HG03342 (cell line): ENCODE results near the gene CLDN22.

Experiments
- ATAC-seq: cut with Tn5 transposase; IDR thresholded peaks from one replicate; pipeline ENCODE4 v1.9.1; 2021; ENCODE audit warnings: mild to moderate bottlenecking, moderate library complexity; ENCODE audit not compliant: unreplicated experiment

The CLDN22 gene

DNA sequence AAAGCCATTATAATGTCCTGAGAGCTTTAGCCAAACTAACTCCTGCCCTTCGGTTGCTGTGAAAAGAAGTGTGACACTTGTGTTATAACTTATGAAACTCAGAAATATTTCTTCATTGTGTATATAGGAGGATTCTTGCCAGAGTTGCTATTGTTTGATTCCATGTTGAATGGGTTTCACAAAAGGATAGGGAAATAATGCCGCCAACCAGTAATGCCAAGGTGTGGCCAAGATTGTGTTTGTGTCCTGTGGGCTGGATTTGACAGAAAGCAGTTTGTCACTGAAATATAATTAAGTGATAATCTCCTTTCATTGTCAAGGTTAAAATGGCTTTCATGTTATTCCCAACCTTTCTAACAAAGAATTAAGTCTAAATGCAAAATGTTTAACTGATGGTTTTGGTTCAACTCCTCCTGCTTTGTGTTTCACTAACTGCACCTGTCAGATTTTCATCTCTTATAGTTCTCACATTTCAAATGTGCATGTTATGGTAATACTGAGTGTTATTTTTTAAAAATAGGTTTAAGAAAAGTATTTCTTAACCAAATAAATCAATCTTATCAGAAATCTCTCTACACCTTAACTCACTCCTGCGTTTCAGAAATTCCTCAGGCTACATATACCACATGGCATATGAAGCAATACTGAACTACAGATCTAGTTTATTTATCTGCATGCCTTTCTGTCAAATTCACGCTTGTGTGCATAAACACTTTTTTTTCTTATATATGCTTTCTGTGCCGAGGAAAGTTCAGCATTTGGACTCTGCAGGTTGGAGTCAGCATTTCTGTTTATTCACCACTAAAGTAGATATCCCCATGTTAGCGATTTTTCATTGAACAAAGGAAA lies at the start of gene CLDN22:
TSS of gene CLDN22 (minus strand) at position 66 of the 849 bp plus-strand sequence. CDS start at position 8, 58 bp downstream.
- ATAC-seq = no peak

DNA sequence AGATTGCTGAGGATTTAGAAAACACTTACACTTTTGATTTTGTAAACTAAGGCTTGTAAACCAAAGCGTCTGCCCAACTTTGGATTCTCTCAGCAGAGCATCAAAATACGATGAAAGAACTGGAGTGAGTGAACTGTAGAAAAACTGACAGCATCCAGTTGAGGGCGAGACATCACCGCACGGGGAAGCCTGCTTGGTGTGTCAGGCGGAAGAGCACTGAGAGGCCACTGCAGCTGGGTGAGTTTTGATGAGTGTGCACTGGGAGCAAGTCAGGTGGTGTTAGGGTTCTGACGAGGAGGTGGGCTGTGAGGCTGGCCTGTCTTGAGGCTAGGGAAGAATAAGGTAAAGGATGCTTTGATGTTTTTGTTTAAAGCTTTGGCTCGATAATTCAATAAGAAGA lies 49.0 kb upstream of the CLDN22 start:
- no peak for ATAC-seq

DNA sequence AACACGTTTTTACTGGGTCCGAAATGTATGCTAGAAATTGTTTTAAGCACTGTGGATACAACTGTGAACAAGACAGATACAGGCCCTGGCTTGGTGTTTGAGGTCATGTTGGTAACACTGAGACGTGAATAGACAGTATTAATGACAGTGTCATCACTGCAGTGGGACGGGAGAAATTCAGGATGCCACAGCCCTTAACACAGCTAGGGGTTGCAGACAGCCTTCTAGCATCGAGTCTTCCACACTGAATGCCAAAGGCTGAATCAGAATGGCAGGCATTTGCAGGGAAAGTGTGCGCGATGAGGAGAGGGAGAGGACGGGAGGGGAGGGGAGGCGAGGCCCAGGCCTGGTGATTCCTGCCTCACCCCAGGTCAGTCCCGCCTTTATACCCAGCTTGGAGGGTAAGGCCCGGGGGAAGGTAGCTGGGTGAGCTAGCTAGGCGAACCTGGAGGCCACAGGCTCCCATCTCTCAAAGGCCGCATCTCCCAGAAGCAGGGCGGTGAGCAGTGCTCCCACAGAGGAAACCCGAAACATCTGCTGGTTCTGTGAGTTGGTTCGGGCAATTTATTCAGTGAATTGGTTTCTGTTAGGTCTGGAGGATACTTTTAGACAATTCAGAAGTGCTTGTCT lies 46.2 kb upstream of the CLDN22 start:
- ATAC-seq = no peak

DNA sequence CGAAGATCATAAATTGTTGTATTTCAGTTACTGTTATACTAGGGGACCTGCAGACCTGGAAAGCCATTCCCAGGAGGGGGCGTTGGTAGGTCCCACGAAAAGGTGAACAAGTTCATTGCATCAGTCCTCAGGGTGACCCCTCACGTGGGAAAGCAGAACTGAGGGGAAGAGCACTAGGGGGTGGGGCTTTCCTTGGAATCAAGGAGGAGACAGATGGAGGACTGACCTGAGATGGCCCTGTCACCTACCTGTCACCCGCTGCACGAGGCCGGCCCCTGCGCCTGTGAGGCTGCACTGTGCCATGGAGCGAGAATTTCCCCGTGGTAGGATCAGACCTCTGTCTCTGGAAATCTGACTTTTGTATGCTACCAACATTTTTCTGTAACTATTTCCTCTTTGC lies 43.9 kb upstream of the CLDN22 start:
- ATAC-seq = no peak

DNA sequence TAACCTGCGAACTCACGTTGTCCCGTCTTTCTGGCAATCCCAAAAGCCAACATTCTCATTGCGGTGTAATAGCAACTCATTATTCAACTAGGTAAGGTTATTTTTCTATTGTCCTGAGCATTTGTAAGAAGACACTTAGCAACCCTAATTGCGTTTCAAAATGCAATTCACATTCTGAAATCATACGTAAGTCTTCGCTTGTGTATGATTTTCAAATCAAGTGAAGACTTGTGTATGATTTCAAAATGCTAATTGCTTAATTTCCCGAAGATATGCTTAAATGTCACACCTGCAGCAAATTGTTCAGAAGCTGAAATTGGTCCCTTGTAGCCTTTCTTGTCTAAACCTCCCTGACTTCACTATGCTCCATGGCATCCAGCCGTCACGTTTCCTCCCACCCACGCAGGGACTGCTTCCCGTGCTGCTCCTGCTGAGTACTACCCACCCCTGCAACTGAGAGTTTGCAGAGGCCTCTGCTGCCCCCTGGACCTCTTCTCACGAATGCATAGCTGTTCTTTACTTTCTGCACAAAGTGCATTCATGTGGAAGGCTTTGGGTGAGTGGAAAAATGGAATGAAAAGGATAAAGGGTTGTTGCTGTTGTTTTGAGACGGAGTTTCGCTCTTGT lies 43.0 kb upstream of the CLDN22 start:
- no peak for ATAC-seq

DNA sequence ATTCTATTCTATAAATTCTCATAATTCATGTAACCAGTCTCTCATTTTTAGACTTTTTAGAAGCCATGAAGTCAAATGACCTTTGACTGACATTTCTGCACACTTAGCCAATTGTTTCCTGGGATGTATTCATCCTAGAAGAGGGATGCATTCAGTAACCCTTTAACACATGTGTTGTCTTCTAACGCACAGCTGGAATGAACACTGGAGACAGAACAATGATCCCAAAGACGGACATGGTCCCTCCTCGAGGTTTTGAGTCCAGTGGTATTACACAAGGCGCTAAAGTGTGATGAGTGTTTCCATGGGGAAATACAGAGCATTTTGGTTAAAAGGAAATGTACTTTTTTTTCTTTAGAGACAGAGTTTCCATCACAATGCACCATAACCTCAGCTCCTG lies 42.0 kb upstream of the CLDN22 start:
- ATAC-seq = no peak

DNA sequence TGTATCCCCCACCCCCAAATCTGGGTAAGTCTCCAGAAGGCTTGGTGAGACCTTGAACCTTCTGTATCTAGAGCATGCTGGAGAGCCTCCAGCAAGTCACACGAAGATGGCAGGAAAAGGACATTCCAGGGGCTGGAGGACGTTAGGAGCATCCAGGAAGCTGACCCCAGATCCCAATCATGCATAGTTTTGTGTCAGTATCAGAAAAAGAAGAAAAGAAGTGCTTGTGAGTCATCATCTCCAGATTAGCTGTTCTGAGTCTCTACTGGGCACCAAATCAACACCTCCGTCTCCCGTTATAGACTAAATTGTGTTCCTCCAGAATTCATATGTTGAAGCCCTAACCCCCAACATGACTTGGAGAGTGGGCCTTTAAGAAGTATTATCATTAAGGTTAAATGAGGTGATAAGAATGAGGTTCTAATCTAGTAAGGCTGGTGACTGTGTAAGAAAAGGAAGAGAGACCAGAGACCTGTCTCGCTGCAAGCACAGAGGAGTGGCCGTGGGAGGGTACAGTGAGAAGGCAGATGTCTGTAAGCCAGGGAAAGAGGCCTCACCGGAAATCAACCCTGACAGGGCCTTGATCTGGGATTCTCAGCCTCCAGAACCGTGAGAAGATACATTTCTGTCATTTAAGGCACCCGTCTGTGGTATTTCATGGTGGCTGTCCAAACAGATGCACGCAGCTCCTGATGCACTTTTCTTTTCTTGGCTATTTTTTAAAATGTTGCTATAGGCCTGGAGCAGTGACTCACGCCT lies 40.3 kb upstream of the CLDN22 start:
- ATAC-seq = no peak

DNA sequence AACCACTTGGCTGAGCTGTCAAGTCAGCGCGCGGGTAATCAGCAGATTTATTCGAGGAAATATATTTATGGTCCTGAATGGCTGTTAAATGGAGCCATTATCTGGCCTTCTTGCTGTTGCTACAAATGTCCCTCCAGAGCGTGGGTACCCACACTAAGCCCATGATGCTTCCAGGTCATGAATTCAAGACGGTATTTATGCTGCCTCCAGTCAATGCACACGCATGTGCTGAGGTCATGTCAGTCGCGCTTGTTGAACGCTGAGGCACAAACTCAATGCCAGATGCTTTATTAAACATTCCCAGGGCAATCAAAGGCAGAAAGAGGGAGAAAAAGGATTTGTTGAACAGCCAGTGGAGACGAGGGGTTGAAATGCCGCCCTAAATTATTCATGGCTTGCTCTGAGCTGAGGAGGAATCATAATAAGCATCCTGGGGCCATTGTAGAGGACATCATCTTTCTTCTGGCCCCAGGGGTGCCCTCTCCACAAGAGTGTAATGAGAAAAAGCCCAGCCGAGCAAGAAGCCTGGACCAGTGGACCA lies 38.2 kb upstream of the CLDN22 start:
- no peak for ATAC-seq

DNA sequence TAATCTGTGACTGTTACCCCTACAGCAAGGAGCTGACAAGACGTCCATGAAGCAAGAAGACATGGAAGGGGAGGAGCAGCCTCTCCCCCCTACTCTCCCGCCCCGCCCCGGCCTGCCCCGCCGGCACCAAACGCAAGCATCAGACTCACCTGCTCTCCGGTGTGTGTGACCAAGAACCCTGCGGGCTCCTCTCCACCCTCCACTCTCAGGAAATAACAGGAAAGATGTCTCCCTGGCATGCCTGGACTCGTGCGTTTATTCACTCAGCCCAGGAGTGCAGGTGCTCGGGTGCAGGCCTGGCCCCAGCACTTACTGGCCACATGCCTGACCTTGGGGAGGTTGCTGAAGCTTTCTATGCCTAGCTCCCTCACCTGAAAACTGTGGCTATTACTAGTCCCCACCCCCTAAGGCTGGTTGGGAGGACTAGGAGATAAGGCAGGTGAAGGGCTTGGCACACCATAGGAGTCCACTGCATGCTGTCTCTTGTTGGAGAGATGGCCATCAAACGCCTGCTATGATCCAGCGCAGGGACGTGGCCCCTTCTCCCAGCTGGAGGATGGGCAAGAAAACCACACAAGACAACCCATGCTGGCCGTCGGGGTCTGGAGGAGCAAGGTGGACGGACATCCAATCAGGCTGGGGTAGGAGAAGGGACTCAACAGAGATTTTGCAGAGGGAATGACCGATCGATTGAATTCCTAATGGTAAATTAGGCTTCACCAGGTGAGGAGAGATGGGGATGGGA lies 37.0 kb upstream of the CLDN22 start:
- ATAC-seq = no peak

DNA sequence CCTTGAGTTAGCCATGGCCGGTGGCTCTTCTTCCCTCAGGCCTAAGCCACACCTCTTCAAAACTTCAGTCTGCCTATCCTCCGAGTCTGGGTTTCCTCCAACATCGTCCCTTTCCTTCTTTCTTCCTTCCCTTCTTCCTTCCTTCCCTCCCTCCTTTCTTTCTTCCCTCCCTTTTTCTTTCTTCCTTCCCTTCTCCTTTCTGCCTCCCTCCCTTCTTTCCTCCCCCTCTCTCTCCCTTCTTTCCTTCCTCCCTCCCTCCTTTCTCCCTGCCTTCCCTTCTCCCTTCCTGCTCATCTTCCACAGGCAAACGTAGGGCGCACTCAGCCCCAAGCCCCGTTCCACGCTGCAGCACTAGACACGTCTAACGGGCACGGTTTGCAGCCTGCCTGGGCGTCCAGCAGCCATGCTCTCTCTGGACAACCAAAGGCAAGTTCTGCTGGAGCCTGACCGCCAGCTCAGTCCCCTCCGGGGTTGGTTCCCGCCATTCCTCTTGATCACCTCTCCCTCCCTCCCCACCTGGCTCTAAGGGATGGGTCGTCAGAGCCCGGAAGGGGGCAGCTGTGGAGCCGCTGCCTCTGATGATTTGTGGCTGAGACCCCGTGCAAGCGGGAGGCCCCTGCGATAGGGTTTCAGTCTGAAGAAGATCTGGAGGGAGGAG lies 36.2 kb upstream of the CLDN22 start:
- no peak for ATAC-seq

DNA sequence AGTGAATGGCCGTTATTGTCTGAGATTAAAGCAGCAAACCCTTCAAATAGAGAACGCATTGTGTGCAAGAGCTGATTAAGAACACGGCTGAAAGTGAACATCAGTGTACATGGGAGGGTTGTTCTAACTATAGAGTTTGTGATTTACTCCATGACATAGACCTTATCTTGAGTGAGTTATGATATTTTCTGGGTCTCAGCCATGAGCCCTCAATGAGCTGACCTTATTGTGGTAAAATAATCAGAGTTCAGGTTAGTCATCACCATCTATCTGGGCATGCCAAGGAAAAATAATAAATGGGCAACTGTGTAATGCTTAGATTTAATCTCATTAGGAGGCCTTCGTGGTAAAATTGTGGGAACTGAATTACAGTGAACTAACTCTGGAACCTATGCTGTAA lies 35.3 kb upstream of the CLDN22 start:
- no peak for ATAC-seq

DNA sequence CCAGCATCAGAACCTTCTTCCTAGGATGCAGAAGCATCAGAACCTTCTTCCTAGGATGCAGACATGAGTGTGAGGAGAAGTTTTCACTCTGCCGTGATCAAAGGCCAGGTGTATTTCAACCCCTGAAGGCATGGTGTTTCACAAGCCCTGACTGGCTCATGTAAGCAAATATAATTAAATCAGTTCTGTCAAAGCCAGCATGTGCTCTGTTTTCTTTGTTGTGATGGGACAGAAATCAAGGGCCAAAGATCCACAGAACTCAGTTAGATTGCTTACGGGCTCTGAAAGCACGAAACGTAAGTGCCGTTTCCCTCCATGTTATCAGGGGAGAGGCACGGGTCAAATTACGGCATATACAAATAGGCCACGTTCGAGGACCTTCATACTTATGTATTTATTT lies 34.1 kb upstream of the CLDN22 start:
- ATAC-seq = no peak

DNA sequence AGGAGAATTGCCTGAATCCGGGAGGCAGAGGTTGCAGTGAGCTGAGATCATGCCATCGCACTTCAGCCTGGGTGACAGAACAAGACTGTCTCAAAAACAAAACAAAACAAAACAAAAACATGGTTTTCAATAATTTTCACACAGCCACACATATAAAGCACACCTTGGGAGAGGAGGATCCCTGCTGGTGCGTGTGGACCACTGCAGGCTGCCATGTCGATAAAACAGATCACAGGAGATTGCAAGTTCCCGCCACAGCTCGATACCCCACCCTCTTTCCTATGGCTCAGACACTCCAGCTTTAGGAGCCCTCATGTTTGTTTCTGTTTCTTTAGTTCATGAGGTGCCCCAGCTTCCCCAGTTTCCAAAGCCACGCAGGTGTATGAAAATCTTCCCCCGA lies 33.5 kb upstream of the CLDN22 start:
- ATAC-seq = no peak

DNA sequence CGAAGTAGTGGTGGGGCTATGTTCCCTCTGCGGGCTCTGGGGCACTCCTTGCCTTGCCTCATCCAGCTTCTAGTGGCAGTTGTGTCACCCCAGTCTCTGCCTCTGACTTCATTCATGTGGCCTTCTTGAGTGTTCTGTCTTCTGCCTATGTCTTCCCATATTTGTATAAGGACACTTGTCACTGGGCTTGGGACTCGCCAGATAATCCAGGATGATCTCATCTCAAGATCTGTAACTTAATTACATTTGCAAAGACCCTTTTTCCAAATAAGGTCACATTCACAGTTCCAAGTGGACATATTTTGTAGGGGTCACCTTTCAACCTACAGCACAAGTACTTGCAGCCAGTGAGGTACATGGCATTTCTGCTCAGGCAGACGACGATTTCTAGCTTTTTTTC lies 32.5 kb upstream of the CLDN22 start:
- ATAC-seq = no peak

DNA sequence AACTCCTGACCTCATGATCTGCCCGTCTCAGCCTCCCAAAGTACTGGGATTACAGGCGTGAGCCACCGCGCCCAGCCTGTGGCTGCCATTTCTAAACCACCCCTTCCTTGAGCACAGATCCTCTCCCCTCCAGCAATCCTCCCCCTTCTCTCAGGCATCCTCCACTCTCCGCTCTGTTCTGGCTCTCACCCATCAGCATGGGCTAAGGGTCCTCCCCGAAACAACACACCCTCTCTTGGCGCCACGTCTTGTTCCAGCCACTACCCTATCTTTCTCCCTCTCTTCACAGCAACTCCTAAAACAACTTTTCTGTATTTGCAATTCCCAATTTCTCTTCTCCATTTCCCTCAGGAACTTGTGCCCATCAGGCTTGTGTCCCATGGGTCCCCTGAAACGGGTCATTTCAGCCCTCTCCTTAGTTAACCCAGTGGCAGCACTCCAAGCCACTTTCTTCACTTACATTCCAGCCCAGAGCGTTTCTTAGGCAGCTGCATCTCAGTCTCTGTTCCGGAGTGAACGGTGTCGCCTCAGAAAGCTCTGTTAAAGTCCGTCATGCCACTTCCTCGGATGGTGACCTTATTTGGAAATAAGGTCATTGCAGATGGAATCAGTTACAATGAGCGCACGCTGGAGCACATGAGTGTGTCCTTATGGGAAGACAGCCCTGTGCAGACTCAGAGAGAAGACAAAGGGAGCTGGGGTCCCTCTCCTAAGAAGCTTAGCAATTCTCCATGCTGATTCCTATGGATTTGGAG lies 30.4 kb upstream of the CLDN22 start:
- no peak for ATAC-seq

DNA sequence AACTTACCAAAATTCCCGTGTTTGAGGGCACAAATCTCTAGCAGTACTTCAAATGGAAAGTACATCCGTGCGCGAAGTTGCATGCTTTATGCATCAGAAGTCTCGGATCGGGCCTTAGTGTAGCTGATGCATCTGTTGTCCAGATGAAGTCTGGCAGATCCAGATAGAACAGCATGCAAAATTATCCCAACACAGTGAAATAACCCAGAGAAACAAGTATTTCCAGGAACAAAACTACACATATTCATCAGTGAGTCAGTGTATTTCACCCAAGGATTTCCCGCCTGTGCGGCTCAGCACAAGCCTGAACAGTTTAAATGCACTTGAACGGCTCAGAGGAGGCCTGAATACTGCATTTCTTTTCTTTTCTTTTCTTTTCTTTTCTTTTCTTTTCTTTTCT lies 29.6 kb upstream of the CLDN22 start:
- ATAC-seq = no peak

DNA sequence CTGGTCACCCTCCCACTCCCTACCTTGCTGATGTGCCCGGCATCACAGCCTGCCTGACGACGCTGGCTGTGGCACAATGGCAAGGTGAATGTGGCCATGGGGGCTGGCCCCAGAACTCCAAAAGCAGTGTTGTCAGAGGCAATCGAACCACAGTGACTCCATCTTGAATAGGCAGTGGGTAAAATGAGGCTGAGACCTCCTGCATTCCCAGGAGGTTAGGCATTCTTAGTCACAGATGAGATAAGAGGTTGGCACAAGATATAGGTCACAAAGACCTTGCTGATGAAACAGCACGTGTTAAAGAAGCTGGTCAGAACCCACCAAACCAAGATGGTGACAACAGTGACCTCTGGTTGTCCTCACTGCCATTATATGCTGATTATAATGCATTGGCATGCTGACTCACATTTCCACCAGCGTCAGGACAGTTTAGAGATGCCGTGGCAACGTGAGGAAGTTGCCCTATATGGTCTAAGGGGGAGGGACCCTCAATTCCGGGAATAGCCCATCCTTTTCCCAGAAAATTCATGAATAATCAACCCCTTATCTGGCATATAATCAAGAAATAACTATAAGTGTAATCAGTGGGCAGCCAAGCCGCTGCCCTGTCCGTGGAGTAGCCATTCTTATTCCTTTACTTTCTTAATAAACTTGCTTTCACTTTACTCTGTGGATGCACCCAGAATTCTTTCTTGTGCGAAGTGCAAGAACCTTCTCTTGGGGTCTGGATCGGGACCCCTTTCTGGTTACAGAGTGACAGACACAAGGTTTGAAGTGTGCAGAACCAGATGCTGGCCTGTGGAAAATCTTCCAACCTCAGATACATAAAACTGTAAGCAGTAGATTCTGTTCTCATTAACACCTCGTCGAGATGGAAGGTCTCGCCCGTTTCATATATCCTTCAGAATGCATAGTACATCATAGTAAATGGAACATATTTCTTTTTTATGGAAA lies 28.9 kb upstream of the CLDN22 start:
- ATAC-seq = peak; percentile 47

DNA sequence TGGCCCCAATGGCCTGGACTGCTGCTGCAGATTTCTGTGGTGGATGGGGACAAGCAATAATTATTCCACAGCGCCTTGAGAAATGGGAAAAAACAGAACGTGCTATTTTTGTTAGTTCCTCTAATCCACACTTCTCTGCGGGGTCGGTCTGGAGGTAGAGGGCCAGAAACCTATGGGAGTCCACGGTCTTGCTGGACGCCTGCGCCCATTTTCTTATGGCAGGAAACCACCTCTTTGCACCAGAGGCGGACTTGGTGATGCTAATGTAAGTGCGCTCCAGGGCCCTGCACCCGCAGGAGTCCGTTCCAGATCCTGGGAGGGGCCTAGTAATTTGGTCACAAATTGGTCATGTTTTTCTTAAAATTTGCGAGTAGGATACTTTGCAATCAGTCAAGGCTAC lies 28.1 kb upstream of the CLDN22 start:
- no peak for ATAC-seq
